Brain pericyte (primary cell): ENCODE results near the gene CLDN3.

ENCODE experiments used
- DNase-seq: peaks from one replicate; pipeline ENCODE4 v3.0.0-alpha.2; 2012; ENCODE audit warnings: low read depth, low spot score

CLDN3 gene

GRCh38 chr7:73770860-73771670 is 995 bp upstream of the CLDN3 start:
- DNase-seq = no peak

- no peak for DNase-seq
These were observed 529 bp downstream of the CLDN3 start for GRCh38 chr7:73769481-73770001.

DNA sequence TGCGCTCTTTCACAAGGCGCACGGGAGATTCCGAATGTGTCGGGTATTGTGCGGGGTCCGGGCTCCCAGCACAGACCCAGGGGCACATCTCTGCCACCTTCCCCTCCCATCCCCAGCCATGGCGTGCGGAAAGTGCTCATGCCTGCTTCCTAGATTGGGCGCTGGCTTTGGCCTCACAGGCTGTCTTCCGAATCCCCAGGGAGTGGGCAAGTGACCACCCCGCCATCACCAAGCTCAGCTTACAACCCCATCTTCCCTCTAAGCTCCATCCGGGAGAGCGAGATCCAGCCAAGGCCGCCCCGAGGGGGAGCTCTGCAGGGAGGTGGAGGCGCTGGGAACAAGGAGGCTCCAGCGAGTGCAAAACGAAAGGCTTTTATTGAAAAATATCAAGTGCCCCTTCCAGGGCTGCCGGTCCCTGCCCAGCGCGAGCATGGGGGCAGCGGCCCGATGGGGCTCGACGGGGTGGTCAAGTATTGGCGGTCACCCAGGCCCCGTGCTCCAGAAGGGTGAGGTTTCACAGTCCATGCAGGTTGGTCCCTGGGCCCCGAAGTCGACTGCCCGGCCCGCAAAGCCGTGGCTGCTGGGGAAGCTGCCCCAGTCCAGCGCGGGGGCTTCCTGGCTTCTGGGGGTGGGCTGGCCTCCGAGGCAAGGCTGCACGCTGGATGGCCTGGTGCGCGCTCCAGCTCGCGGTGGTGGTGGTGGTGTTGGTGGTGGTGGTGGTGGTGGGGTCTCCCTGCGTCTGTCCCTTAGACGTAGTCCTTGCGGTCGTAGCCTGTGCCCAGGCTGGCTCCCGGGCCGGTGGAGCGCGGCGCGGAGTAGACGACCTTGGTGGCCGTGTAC is 1.2 kb downstream of the CLDN3 start:
- DNase-seq = no peak

DNA sequence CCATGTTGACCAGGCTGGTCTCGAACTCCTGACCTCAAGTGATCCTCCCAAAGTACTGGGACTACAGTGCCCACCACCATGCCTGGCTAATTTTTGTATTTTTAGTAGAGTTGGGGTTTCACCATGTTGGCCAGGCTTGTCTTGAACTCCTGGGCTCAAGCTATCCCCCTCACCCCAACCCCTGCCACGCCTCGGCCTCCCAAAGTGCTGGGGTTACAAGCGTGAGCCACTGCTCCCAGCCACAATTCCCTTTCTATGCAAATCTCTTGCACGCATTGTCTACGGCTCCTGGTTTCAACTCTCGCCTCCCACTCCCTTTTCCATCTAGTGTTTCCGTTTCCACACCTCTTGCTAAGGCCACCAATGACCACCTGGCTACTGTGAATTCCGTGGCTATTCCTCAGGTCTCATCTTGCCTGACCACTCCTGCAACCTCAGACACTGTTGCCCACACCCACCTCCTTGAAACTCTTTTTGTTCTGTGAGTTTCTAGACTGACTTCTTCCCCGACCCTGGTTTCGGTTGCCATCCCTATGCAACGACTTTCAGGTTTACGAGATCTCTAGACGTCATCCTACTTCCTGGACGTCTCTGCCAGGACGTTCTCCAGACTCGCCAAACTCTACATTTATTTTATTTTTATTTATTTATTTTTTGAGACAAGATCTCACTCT is 3.4 kb downstream of the CLDN3 start:
- no peak for DNase-seq

DNA sequence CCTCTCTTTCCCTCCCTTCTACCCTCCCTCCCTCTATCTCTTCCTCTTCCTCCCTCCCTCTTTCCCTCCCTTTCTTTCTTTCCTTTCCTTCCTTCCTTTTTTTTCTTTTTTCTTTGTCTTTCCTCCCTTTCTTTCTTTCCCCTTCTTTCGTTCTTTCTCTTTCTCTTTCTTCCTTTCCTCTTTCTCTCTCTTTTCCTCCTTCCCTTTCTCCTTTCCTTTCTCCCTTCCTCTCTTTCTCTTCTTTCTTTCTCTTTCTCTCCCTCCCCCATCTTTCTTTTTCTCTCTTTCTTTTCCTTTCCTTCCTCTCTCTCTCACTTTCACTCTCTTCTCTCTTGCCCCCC is 7.4 kb downstream of the CLDN3 start:
- no peak for DNase-seq

DNA sequence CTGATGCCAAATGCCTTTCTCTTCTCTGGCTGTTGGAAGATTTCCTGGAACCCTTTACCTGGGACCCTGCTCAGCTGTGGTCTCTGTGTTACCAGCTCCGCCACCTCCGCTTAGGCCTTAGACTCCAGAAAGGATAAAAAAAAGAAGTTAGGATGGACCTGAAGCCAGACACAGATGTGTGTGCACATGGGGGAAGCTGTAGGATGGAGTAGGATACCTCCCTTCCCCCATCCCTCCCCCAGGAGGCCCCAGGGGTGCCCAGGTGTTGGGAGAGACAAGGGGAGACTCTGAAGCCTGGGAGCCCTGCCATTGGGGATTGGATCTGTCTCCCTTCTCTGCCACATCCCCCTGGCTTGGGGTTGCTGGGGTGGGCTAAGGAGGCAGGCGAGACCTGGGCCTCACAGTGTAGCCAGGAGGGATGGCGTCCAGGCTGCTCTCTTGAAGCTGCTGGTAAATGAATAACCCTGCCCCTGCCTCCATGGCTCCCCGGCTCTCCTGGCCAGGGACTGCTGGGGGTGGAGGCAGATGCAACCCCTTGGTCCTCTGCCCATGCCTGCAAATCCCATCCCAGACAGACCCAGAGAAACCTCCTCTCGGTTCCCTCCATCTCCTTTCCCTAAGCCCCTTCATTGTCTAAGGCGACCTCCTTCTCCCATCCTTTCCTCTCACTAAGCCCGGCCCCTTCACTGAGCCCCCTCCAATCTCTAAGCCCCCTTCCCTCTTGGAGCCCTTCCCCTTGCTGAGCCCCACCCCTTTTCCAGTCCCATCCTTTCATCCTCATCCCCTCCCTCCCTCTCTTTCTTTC is 8.0 kb downstream of the CLDN3 start:
- DNase-seq = no peak

GRCh38 chr7:73758581-73759138 is 11.4 kb downstream of the CLDN3 start:
- no peak for DNase-seq

DNA sequence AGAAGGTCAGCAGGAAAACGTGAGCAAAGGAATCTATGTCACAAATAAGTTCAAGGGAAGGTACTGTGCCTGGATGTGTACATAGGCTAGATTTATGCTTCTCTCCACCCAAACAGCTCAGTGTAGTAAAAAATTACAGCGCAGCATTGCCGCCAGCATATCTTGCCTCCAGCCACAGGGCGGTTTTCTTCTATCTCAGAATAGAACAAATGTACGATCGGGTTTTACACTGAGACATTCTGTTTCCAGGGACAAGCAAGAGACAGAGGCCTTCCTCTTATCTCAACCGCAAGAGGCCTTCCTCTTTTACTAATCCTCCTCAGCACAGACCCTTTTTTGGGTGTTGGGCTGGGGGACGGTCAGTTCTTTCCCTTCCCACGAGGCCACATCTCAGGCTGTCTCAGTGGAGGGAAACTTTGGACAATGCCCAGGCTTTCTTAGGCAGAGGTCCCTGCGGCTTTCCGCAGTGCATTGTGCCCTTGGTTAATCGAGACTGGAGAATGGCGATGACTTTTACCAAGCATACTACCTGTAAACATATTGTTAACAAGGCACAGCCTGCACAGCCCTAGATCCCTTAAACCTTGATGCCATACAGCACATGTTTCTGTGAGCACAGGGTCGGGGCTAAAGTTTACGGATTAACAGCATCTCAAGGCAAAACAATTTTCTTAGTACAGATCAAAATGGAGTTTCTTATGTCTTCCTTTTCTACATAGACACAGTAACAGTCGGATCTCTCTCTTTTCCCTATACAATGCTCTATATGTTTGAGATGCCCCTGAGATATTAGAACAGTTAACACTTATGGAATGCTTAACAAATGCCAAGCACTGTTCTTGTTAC is 19.9 kb downstream of the CLDN3 start:
- no peak for DNase-seq

DNA sequence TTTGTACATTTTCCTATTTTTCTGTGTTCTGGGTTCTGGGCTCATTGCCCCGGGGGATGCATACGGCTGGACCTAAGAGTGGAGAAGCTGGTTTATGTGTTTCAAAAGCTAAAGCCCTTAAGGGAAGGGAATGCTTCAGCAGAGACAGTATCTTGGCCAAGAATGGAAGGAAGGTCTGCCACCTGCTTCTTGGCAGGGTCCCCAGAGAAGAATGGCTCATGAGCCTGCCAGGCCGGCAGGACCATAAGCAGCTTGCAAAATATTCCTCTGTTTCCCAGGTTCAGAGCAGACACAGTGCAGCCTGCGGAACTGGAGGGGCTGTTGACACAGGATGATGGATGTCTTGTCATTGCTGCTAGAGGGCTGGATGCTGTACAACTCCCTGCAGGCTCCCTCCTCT is 23.7 kb downstream of the CLDN3 start:
- no peak for DNase-seq

DNA sequence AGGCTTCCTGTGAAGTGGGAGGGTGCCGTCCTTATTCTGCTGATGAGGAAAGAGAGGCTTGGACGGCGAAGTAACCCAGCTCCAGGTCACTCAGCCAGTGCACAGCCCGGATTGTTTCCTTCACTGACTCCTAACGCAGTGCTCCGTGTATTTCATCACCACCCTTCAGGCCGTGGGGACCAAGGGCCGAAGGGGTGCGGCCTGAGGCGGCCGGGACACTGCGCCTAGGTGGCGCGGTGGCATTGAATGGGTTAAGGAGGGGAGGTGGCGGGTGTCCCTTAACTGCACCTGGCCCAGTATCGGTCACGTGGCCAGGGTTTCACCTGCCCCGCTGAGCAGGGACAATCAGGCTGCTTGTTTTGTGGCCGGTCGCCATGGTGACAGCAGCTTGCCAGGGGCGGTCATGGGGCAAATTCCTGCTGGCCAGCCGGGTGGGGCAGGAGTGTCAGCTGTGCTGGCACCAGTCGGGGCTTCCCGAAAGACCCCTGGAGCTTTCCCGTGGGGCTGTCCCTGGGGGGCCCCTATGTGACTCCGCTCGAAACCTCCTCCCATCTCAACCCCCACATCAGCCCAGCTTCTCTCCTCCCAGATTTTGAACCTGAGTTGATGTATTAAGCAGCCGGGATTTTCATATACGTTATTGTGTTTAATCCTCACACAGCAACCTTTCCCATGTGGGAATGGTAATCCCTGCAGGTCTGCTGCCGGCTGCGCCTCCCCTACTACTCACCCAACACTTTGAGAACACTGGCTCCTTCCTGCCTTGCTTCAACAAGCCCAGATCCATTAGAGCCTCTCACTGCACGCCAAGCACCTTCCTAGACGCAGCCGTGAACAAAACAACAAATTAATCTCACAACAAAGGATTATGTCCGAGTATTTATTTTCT is 27.1 kb downstream of the CLDN3 start:
- DNase-seq = no peak

DNA sequence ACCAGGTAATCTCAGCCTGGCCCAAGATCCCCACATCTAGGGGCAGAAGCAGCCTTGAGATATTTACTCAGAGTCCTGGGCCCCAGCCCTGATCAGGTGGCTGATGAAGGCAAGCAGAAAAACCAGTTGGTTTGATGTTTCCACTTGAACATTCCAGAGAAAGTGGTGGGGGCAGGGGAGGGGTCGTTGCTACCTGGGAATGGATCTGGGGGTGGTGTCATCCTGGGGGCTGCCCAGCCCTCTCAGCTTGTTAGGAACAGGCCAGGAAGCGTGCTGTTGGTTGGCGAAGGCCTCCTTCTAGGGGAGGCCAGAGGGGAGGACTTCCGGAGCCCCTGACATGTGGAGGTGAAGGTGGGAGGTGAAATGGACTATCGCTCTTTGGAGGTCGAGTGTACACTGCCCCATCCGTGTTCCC is 27.7 kb downstream of the CLDN3 start:
- no peak for DNase-seq

DNA sequence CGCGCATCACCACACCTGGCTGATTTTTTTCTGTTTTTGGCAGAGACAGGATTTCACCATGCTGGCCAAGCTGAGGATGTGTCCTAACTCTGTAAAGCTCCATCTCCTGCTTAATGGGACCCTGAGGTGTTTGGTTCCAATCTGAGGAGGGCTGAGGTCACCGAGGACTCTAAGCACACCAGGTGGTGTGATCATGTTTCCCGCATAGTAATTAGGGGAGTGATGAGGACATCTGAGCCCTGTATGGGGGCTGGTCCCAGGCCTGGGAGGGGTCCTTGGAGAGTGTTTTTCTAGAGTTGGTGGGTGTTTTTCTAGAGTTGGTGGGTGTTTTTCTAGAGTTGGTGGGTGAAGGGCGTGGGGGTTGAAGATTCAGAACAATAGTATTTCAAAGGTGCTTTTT is 28.5 kb downstream of the CLDN3 start:
- no peak for DNase-seq

DNA sequence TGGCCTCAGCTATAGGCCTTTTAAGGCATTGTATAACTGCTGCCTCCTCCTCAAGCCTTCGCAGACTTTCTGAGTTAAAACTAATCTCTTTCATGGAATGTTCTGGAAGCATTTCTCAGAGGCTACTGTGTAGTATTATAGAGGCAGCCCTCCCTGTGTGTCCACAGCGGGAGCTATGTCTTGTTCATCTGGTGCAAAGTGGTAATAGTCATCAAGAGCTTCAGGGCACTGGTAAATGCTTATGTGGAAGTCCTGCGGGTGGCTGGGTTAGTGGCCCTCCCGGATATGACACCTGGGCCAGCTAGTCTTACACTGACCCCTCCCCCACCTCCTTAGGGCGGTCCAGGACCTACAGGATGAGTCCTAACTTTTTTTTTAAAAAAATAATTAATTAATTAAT is 29.3 kb downstream of the CLDN3 start:
- no peak for DNase-seq

GRCh38 chr7:73740212-73740611 is 29.9 kb downstream of the CLDN3 start:
- DNase-seq = no peak

DNA sequence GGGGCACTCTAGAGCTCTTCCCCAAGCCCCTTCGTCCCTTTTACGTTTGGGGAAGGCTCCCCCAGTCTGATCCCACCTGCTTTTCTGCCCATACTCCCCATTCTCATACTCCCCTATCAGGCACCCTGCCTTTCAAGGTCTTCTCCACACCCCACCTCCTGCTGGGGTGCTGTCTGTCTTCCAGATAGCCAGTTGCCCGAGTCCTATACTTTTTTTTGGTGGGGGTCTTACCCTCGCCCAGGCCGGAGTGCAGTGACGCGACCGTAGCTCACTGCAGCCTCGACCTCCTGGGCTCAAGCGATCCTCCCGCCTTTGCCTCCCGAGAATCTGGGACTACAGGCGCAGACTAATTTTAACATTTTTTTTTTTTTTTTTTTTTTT is 30.7 kb downstream of the CLDN3 start:
- no peak for DNase-seq

DNA sequence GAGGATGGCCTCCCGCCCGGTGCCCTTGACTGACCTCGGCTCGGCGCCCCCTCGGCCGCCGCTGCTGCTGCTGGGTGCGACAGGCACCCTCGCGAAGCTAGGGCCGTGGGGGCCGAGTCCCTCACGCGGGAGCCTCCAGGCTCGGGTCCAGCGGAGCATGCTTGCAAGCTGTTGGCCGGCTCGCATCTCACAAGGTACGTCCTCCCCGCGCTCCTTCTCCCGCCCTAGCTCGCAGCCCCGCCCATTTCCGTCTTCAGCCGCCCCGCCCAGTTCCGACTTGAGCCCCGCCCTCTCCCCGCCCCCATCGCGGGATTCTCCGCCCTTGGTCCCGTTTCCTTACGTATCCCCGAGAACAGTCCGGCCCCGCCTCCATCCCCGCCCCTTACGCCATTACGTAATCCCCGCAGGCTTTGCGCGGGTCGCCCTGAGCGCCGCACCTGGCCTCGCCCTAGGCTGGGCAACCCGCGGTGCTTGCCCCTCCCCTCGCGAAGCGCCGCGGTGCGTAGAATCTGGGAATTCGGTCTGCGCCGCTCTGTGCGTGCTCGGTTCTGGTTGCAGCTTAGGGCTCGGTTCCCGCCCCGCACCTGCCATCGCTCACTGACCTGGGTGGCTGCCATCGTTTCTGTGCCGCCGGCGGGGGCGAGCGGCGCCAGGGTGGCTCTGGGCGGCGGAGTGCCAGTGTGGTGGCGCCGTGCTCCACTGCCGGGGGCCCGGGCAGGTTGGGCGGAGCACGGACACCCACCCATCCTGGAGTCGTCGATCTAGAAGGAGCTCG is 31.3 kb downstream of the CLDN3 start, which contains the start of gene ABHD11:
ABHD11 (minus strand) TSS at position 191 of the 775 bp plus-strand sequence; CDS start at position 159, 32 bp downstream.
- peak; percentile 78 for DNase-seq

- no peak for DNase-seq
These were observed 31.9 kb downstream of the CLDN3 start for GRCh38 chr7:73738220-73738611.

DNA sequence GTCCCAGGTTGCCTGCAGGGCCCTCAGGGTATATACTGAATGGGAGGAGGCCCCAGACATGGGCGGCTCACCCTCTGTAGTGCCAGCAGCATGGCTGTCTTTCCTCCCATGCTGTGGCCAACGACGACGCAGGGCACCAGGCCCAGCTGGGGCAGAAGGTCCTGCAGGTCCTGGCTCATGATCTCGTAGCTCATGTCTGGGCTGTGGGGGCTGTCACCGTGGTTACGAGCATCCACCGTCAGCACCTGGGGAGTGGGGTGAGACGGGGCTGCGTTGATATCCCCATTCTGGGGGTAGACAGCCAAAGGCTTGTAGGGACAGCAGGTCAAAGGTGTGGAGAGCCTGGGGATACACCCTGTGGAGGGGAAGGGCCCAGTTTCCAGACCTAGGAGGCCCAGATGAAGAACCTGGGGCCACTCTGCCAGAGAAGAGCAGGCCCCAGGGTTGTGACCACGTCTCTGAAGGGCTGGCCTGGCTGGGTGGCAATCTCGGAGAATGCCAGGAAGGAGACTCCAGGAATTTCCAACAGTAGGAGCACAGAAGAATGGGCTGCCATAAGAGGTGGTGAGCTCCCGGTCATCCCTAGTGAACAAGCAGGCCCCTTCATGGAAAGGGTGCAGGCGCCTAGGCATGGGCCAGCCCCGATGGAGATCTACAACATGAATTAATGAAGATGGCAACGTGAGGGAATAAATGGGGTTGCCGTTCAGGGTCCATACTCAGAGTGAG is 32.4 kb downstream of the CLDN3 start:
- no peak for DNase-seq
